SH-SY5Y (cell line): ENCODE data around the gene IGFBP2.

ENCODE experiments used
- GATA2 ChIP-seq: IDR thresholded peaks from 2 replicates; pipeline ENCODE4 v1.6.1; 2011; ENCODE audit warnings: mild to moderate bottlenecking, low read depth, low read length
- GATA3 ChIP-seq: IDR thresholded peaks from 2 replicates; pipeline ENCODE4 v1.6.1; 2011; ENCODE audit warnings: low read depth, mild to moderate bottlenecking, low read length, moderate library complexity

- no peak for TF ChIP-seq GATA2
- TF ChIP-seq GATA3, result no peak
Observed at GRCh38 chr2:216713691-216714336, 80.6 kb downstream of the IGFBP2 start.
